Activated CD8-positive, alpha-beta memory T cell treated with anti-CD3 and anti-CD28 coated beads for 48 hours (primary cell): Measurements from ENCODE around the gene MACF1.

Experiments used
- DNase-seq, 3 experiments: peaks; one replicate each; pipeline ENCODE4 v3.0.0-alpha.2; 2020; ENCODE audit warnings: low read depth in 2 of 3, low spot score in 2 of 3

MACF1 gene

DNA sequence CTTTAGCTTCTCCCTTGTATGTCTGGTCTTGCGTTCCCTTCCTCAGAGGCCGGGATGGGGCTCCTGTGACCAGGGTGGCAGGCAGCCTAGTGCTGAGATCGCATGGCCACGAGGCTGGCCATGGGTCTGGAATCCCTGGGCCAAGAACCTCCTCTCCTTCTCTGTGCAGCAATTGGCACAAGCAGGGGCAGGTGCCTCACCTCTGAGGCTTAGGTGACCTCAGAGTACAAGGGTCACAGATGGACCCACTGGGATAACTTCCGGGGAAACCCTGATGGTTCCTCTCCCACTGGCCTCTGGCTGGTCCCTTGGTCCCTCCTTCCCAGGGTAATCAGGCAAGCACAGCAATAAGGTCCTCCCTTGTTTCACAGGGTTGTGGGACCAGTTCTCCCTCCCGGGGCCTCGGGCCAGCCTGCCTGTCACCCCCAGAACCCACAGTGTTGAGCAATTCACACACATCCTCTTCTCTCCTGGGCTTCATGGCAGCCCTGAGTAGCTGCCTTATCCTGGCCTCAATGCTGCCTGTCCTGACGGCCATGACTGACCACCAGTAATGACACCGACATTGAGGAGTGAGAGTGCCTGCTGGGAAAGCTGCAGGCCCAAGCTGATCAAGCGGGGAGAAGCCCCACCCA, 325.5 kb downstream of the MACF1 start:
- DNase-seq, result no peak

DNA sequence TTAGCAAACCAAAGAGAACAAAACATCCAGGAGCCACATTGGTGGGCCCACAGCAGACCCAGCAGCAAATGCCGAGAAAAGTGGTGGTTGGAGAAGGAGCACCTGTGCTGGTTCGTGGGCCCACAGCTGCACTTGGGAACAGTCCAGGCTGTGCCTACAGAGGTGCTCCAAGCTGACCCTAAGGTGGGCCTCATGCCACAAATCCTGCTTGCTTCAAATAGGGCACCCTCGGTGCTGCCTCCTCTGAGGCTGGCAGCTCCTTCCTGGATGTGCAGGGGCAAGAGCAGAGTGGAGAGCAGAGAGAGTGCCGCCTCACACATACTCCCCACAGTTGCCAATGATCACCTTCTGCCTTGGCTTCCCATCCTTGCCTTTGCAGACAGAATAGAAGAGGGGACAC, 327.0 kb downstream of the MACF1 start:
- DNase-seq, result no peak

DNA sequence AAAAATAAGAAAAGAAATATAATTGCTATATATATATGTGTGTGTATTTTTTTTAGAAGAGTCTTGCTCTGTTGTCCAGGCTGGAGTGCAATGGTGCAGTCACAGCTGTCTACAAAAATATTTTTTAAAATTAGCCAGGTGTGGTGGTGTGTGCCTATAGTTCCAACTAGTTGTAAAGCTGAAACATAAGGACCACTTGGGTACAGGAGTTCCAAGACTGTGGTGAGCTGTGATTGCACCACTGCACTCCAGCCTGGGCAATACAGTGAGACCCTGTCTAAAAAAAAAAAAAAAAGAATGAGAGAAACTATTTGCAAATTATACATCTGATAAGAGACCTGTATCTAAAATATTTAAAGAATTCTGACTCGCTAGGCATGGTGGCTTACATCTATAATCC, 328.9 kb downstream of the MACF1 start:
- DNase-seq, result no peak
